HG03442 (cell line): ENCODE results near the gene ADAMTS1.

Experiments
- ATAC-seq: cut with Tn5 transposase; IDR thresholded peaks from one replicate; pipeline ENCODE4 v1.9.1; 2021; ENCODE audit warnings: mild to moderate bottlenecking, moderate library complexity; ENCODE audit not compliant: unreplicated experiment

Gene ADAMTS1

DNA sequence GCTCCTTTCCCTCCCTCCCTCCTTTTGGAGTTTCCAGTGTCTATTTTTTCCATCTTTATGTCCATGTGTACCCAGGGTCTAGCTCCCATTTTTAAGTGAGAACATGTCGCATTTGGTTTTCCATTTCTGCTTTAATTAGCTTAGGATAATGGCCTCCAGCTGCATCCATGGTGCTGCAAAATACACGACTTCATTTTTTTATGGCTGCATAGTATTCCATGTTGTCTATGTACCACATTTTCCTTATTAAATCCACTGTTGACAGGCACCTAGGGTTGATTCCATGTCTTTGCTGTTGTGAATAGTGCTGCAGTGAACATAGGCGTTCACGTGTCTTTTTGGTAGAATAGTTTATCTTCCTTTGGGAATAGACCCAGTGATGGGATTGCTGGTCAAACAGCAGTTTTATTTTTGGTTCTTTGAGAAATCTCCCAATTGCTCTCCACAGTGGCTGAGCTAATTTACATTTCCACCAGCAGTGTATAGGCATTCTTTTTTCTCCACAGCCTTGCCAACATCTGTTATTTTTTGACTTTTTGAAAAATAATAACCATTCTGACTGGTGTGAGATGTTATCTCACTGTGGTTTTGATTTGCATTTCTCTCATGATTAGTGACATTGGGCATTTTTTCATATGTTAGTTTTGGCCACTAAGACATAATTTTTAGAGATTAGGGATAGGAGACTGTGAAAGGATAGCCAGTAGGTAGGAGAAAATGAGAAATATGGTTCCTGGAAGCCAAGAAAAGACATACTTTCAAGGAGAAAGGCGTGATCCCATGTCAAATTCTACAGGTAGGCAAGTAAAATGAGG, 50.4 kb downstream of the ADAMTS1 start:
- no peak for ATAC-seq

DNA sequence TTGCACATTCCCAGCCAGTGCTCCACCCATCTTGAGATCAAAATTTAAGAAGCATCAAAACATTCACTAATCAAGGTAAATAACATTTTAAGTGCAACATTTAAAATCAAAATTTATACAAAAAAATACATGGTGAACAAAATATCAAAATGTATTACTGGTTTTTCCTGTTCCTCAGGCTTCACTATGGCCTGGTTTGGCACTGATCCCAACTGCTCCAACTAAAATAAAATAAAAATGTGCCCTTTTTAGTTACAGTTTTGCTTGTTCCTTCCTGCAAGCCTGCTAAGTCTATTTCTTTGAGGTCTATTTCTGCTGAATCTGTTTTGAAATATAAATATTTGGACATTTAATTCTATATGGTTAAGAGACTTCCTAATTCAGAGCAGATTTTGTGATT, 54.9 kb downstream of the ADAMTS1 start:
- no peak for ATAC-seq

DNA sequence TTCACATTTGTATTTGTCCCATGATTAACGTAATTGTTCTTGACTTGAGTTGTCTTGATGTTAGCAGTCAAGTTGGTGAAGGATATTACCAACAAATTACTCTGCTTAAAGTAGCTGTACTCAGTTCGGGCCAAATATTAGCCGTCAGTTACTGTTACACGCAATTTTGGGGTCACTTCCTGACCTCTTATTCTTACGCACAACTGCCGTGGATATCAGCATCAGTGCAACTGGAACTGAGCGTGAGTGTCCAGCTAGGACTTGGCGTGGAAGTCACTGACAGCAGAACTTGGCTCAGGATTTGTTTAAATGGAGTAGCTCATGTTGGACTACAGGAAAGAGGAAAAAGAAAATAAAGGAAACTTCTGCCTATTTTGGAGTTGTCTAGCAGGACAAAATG, 56.4 kb downstream of the ADAMTS1 start:
- no peak for ATAC-seq
